CD4-positive, alpha-beta memory T cell (primary cell): ENCODE data around the gene RTL5. TPM values are rescaled to one million over a fixed set of nuclear protein-coding genes. Genes with fewer than 3 reads are reported as not detected.
A peak's percentile ranks its signal among the peaks of the same experiment; 100 is the strongest.

Experiments
- CTCF ChIA-PET: fragments of 350-600 bp; sonication (Branson Sonifier 250); formaldehyde crosslinking; loops from one replicate; lab custom pipeline; 2021; ENCODE audit warnings: inconsistent platforms; ENCODE audit not compliant: partially characterized antibody; lab: Charles Lee
- POLR2A ChIA-PET: fragments of 350-600 bp; sonication (Branson Sonifier 250); formaldehyde crosslinking; loops from one replicate; lab custom pipeline; 2021; ENCODE audit not compliant: partially characterized antibody; lab: Charles Lee
- DNase-seq, 5 donors: peaks; one replicate each; pipeline versions ENCODE4 v3.0.0 to v3.0.0-alpha.2; 2020 to 2022; ENCODE audit warnings: mixed read lengths in 1 of 5
- H3K27ac ChIP-seq: one replicate; pipeline ENCODE4 v1.7.0; 2013; ENCODE audit warnings: low read depth, low read length
- H3K27me3 ChIP-seq: 2 replicates; pipeline ENCODE4 v1.7.0; 2013; ENCODE audit warnings: mild to moderate bottlenecking, low read length, moderate library complexity; ENCODE audit not compliant: insufficient read depth
- H3K36me3 ChIP-seq: 2 replicates; pipeline ENCODE4 v1.7.0; 2013; ENCODE audit warnings: mild to moderate bottlenecking, low read length, moderate library complexity; ENCODE audit not compliant: insufficient read depth
- H3K4me1 ChIP-seq: 2 replicates; pipeline ENCODE4 v1.7.0; 2013; ENCODE audit warnings: mild to moderate bottlenecking, low read length, moderate library complexity; ENCODE audit not compliant: insufficient read depth
- H3K4me3 ChIP-seq, 2 donors: one replicate each; pipeline ENCODE4 v1.7.0; 2013; ENCODE audit warnings: low read length in 2 of 2, mild to moderate bottlenecking in 1 of 2
- H3K9me3 ChIP-seq, 2 donors: one replicate each; pipeline ENCODE4 v1.7.0; 2013; ENCODE audit warnings: low read length in 2 of 2, control low read depth in 1 of 2; ENCODE audit not compliant: control insufficient read depth in 1 of 2
- H3K27ac Mint-ChIP-seq, 7 donors: one replicate each; pipeline ENCODE4 v1.8.0; 2020 to 2021; ENCODE audit warnings: mixed read lengths in 7 of 7, mild to moderate bottlenecking in 6 of 7, inconsistent platforms in 3 of 7, moderate library complexity in 3 of 7
- H3K27me3 Mint-ChIP-seq, 2 donors: one replicate each; pipeline ENCODE4 v1.8.0; 2020 to 2021; ENCODE audit warnings: mixed read lengths in 2 of 2
- H3K36me3 Mint-ChIP-seq, 2 donors: one replicate each; pipeline ENCODE4 v1.8.0; 2020 to 2021; ENCODE audit warnings: mixed read lengths in 2 of 2, inconsistent platforms in 1 of 2, mild to moderate bottlenecking in 1 of 2
- H3K4me1 Mint-ChIP-seq, 4 donors: one replicate each; pipeline ENCODE4 v1.8.0; 2020 to 2021; ENCODE audit warnings: mixed read lengths in 4 of 4, mild to moderate bottlenecking in 1 of 4
- H3K4me3 Mint-ChIP-seq, 8 donors: one replicate each; pipeline ENCODE4 v1.8.0; 2020 to 2021; ENCODE audit warnings: mixed read lengths in 8 of 8, mild to moderate bottlenecking in 7 of 8, moderate library complexity in 6 of 8, inconsistent platforms in 3 of 8
- H3K9me3 Mint-ChIP-seq, 8 donors: one replicate each; pipeline ENCODE4 v1.8.0; 2020 to 2021; ENCODE audit warnings: mixed read lengths in 8 of 8, mild to moderate bottlenecking in 5 of 8, inconsistent platforms in 3 of 8, moderate library complexity in 1 of 8
- intact Hi-C: fragments of 100-400 bp; cut with micrococcal nuclease; formaldehyde crosslinking; loops from one replicate; pipeline ENCODE4 v1.15.1; 2023
- polyA plus RNA-seq, 2 donors: library from polyadenylated mRNA; unstranded; fragments of 300-500 nt; fragmentation: Illumina TruSeq; gene quantifications; one replicate each; pipeline ENCODE4 v1.2.3, GENCODE V29; 2021
- total RNA-seq, 2 experiments: library from RNA; stranded (reverse); gene quantifications; one replicate each; pipeline ENCODE4 v1.2.3, GENCODE V29; 2021

Gene RTL5
- total and polyA plus RNA-seq, 4 experiments from 2014 or later = 0.20 to 8.4 (median 7.8) TPM; not detected in 1

- CTCF ChIA-PET = interaction anchor here (1.1 to 3.7 kb wide), 8 partner anchors 10 to 122 kb away, joined by 3 to 20 read pairs (median 7); partner anchors contain the start of gene RTL5
- peak; percentile 44 to 63 (median 46) for DNase-seq
- Histone ChIP-seq H3K36me3 (no peaks in the 10 kb centered on the region), H3K4me3 (peak overlapping the region in 1 of 2 donors; percentile 9), H3K27ac (peak overlapping the region; percentile 32), H3K9me3 (no peaks in the 10 kb centered on the region), H3K4me1 (peaks cover 74% of the 10 kb centered on the region), H3K27me3 (no peaks in the 10 kb centered on the region)
- Mint-ChIP-seq H3K4me3 (peak overlapping the region; percentile 28 to 74 (median 58)), H3K4me1 (peaks cover 40 to 81% (median 59%) of the 10 kb centered on the region in 4 donors), H3K27ac (peak overlapping the region; percentile 79 to 94 (median 88)), H3K36me3 (peaks cover 0 to 4% of the 10 kb centered on the region in 2 donors), H3K9me3 (peaks cover 0 to 3% (median 0%) of the 10 kb centered on the region in 8 donors), H3K27me3 (no peaks in the 10 kb centered on the region)
- intact Hi-C loops = loop anchor here (1.0 to 10.0 kb wide), 3 partner anchors 16 to 153 kb away; partner anchors contain the start of gene RPS4X
- POLR2A ChIA-PET = interaction anchor here (0.9 to 8.4 kb wide), 8 partner anchors 10 to 102 kb away, joined by 3 to 116 read pairs (median 8); partner anchors contain the start of gene RTL5
Observed at GRCh38 chrX:72121383-72121782, 10.3 kb downstream of the RTL5 start.

DNA sequence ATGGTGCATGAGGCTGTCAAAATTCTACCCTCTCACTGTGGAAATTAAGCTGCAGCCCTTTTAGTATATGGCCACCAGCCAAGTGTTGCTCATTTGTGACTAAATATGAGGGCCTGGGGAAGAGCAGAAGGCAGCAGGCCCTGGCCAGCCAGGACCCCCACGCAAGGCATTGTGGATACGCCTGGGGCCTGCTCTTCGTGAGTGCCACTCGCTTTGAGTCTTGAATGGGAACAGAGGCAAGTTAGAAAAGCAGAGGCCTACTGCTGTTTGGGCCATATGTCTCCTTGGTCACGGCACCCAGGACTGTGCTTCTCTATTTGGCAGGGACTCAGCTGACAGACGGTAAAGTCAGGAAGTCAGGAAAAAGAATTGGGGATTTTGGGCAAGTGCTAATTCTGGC lies 10.9 kb downstream of the RTL5 start:
- no peaks in the 10 kb centered on the region for H3K36me3 ChIP-seq
- H3K27me3 ChIP-seq = no peaks in the 10 kb centered on the region
- Mint-ChIP-seq H3K4me3 (peak overlapping the region in 7 of 8 donors; percentile 23 to 74 (median 60)), H3K4me1 (peaks cover 38 to 80% (median 55%) of the 10 kb centered on the region in 4 donors), H3K9me3 (peaks cover 0 to 3% (median 0%) of the 10 kb centered on the region in 8 donors), H3K36me3 (peaks cover 0 to 4% of the 10 kb centered on the region in 2 donors), H3K27me3 (no peaks in the 10 kb centered on the region), H3K27ac (peak overlapping the region; percentile 79 to 94 (median 88))
- ChIA-PET CTCF (interaction anchor here (1.1 to 3.7 kb wide), 7 partner anchors 10 to 102 kb away, joined by 3 to 20 read pairs (median 7); partner anchors contain the start of gene RTL5), POLR2A (interaction anchor here (0.9 to 8.4 kb wide), 8 partner anchors 9 to 101 kb away, joined by 3 to 116 read pairs (median 8); partner anchors contain the start of gene RTL5)
- H3K4me3 ChIP-seq = peak overlapping the region in 1 of 2 donors; percentile 9
- H3K4me1 ChIP-seq = peaks cover 69% of the 10 kb centered on the region
- intact Hi-C loops = loop anchor here (1.0 to 10.0 kb wide), 3 partner anchors 16 to 154 kb away; partner anchors contain the start of gene RPS4X
- no peak for DNase-seq
- H3K27ac ChIP-seq = peak overlapping the region; percentile 32
- no peaks in the 10 kb centered on the region for H3K9me3 ChIP-seq

DNA sequence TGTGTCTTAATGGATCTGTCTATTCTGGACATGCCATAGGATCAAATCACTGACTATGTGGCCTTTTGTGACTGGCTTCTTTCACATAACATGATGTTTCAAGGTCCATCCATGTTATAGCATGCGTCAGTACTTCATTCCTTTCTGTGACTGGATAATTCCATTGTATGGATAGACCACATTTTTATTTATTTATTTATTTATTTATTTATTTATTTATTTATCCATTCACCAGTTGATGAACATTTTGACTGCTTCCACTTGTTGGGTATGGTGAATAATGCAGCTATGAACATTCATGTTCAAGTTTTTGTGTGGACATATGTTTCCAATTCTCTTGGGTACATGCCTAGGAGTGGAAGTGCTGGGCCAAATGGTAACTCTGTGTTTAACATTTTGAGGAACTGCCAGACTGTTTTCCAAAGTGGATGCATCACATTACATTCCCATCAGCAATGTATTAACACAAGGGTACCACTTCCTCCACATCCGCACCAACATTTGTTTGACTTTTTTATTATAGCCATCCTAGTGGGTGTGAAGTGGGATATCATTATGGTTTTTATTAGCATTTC lies 14.0 kb downstream of the RTL5 start:
- ChIA-PET POLR2A (no interaction called here), CTCF (interaction anchor here (0.8 kb wide), 1 partner anchor 96 kb away, joined by 3 read pairs; no protein-coding TSS in a partner anchor)
- no peaks in the 10 kb centered on the region for H3K27me3 Mint-ChIP-seq
- no peaks in the 10 kb centered on the region for H3K9me3 Mint-ChIP-seq
- H3K36me3 Mint-ChIP-seq = peaks cover 0 to 4% of the 10 kb centered on the region in 2 donors
- DNase-seq = no peak
- H3K4me3 Mint-ChIP-seq = no peak overlapping the region
- H3K27ac Mint-ChIP-seq = peak overlapping the region in 4 of 7 donors; percentile 11 to 74 (median 38)
- H3K4me1 ChIP-seq = peaks cover 53% of the 10 kb centered on the region
- H3K36me3 ChIP-seq = no peaks in the 10 kb centered on the region
- intact Hi-C loops = no loop called here
- peaks cover 23 to 76% (median 39%) of the 10 kb centered on the region in 4 donors for H3K4me1 Mint-ChIP-seq
- H3K27ac ChIP-seq = no peak overlapping the region
- H3K9me3 ChIP-seq = no peaks in the 10 kb centered on the region
- no peaks in the 10 kb centered on the region for H3K27me3 ChIP-seq
- H3K4me3 ChIP-seq = no peak overlapping the region

GRCh38 chrX:72115380-72115779 lies 16.3 kb downstream of the RTL5 start:
- no peak for DNase-seq
- no peaks in the 10 kb centered on the region for H3K9me3 ChIP-seq
- peaks cover 29% of the 10 kb centered on the region for H3K4me1 ChIP-seq
- ChIA-PET CTCF (no interaction called here), POLR2A (interaction anchor here (1.0 to 1.2 kb wide), 2 partner anchors 10 to 14 kb away, joined by 3 to 5 read pairs; no protein-coding TSS in a partner anchor)
- Mint-ChIP-seq H3K36me3 (peaks cover 0 to 4% of the 10 kb centered on the region in 2 donors), H3K4me1 (peaks cover 12 to 63% (median 32%) of the 10 kb centered on the region in 4 donors), H3K4me3 (no peak overlapping the region), H3K9me3 (no peaks in the 10 kb centered on the region), H3K27ac (peak overlapping the region in 4 of 7 donors; percentile 43 to 79 (median 60)), H3K27me3 (no peaks in the 10 kb centered on the region)
- no peak overlapping the region for H3K4me3 ChIP-seq
- no peaks in the 10 kb centered on the region for H3K27me3 ChIP-seq
- no peak overlapping the region for H3K27ac ChIP-seq
- H3K36me3 ChIP-seq = no peaks in the 10 kb centered on the region
- intact Hi-C loops = no loop called here

DNA sequence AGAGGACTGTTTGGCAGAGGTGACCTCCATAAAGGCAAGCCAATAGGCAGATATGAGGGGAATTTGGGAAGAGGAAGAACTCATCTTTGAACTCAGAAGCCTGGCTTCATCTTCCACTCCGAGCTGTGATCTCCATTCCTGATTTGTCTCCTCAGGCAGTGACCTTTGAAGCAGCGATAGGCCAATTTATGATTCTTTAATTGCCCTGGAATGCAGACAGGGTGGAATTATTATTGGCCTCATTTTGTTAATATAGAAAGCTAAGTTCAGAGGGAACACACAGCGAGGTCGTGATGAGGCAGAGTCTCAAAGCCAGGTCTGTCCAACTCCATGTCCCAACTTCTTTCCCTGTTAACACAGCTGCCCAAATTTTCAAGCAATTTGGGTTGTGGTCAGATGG lies 16.9 kb downstream of the RTL5 start:
- no peak for DNase-seq
- no peaks in the 10 kb centered on the region for H3K27me3 Mint-ChIP-seq
- H3K27me3 ChIP-seq = no peaks in the 10 kb centered on the region
- H3K9me3 ChIP-seq = no peaks in the 10 kb centered on the region
- POLR2A ChIA-PET = interaction anchor here (0.9 to 1.2 kb wide), 3 partner anchors 9 to 97 kb away, joined by 3 to 5 read pairs (median 4); no protein-coding TSS in a partner anchor
- peaks cover 10 to 57% (median 29%) of the 10 kb centered on the region in 4 donors for H3K4me1 Mint-ChIP-seq
- intact Hi-C loops = no loop called here
- no peak overlapping the region for H3K4me3 ChIP-seq
- H3K27ac ChIP-seq = no peak overlapping the region
- H3K36me3 ChIP-seq = no peaks in the 10 kb centered on the region
- no peaks in the 10 kb centered on the region for H3K9me3 Mint-ChIP-seq
- no peak overlapping the region for H3K4me3 Mint-ChIP-seq
- CTCF ChIA-PET = interaction anchor here (0.7 kb wide), 1 partner anchor 95 kb away, joined by 3 read pairs; no protein-coding TSS in a partner anchor
- peaks cover 0 to 4% of the 10 kb centered on the region in 2 donors for H3K36me3 Mint-ChIP-seq
- peaks cover 24% of the 10 kb centered on the region for H3K4me1 ChIP-seq
- peak overlapping the region in 2 of 7 donors; percentile 12 to 74 for H3K27ac Mint-ChIP-seq

- Histone ChIP-seq H3K27ac (no peak overlapping the region), H3K4me1 (peaks cover 20% of the 10 kb centered on the region), H3K9me3 (no peaks in the 10 kb centered on the region), H3K27me3 (no peaks in the 10 kb centered on the region), H3K36me3 (no peaks in the 10 kb centered on the region), H3K4me3 (no peak overlapping the region)
- no peaks in the 10 kb centered on the region for H3K27me3 Mint-ChIP-seq
- no peak for DNase-seq
- H3K4me1 Mint-ChIP-seq = peaks cover 10 to 55% (median 30%) of the 10 kb centered on the region in 4 donors
- intact Hi-C loops = no loop called here
- ChIA-PET POLR2A (interaction anchor here (0.9 to 1.2 kb wide), 2 partner anchors 13 to 96 kb away, joined by 4 to 5 read pairs; no protein-coding TSS in a partner anchor), CTCF (interaction anchor here (0.7 kb wide), 1 partner anchor 94 kb away, joined by 3 read pairs; no protein-coding TSS in a partner anchor)
- peak overlapping the region in 2 of 8 donors; percentile 44 to 52 for H3K4me3 Mint-ChIP-seq
- peaks cover 0 to 4% of the 10 kb centered on the region in 2 donors for H3K36me3 Mint-ChIP-seq
- H3K27ac Mint-ChIP-seq = peak overlapping the region; percentile 42 to 75 (median 70)
- no peaks in the 10 kb centered on the region for H3K9me3 Mint-ChIP-seq
Observed at GRCh38 chrX:72114306-72114705, 17.4 kb downstream of the RTL5 start.

- Mint-ChIP-seq H3K27ac (peak overlapping the region in 3 of 7 donors; percentile 7 to 70 (median 42)), H3K36me3 (peaks cover 4 to 5% of the 10 kb centered on the region in 2 donors), H3K9me3 (no peaks in the 10 kb centered on the region), H3K27me3 (no peaks in the 10 kb centered on the region), H3K4me3 (no peak overlapping the region), H3K4me1 (peaks cover 16 to 62% (median 32%) of the 10 kb centered on the region in 4 donors)
- intact Hi-C loops = no loop called here
- H3K36me3 ChIP-seq = no peaks in the 10 kb centered on the region
- POLR2A ChIA-PET = no interaction called here
- H3K4me3 ChIP-seq = no peak overlapping the region
- no peaks in the 10 kb centered on the region for H3K27me3 ChIP-seq
- no peaks in the 10 kb centered on the region for H3K9me3 ChIP-seq
- no peak for DNase-seq
- no peak overlapping the region for H3K27ac ChIP-seq
- peaks cover 20% of the 10 kb centered on the region for H3K4me1 ChIP-seq
- CTCF ChIA-PET = no interaction called here
Observed at GRCh38 chrX:72113461-72113860, 18.3 kb downstream of the RTL5 start.
